Heart left ventricle (tissue), 13 donors: ENCODE measurements around the gene DCAKD.

Source experiments
- POLR2A ChIP-seq, 2 donors: fragments of 450-650 bp; IDR thresholded peaks; one replicate each; pipeline ENCODE4 v1.6.1; 2017; ENCODE audit warnings: antibody characterized with exemption in 2 of 2, mild to moderate bottlenecking in 2 of 2, moderate library complexity in 2 of 2
- TF ChIP-seq, protein P1 (sequence below), 12 donors: fragments of 200-600 bp; sonication (generic) in 4 of 12; IDR thresholded peaks; one replicate each; pipeline versions ENCODE4 v1.5.0 to v1.8.0; 2018 to 2022; ENCODE audit warnings: antibody characterized with exemption in 12 of 12, mild to moderate bottlenecking in 5 of 12
- donor health status: ischemic (EF 13 %, LVEDD 7.1; RV severe dilation, severe dysfunction).
- donor health status: DM: no; HTN: yes; CAD: no.
- donor health status: DM: no; HTN: no; CAD: no.
- donor health status: ischemic (EF 25% LVEDD 6.9; RV normal size, moderate dysfunction).
- donor health status: ischemic (EF 25% LVEDD 5.7; RV mildly dilated, moderate dysfunction).
- donor health status: ischemic (EF 35%, LVEDD 5.7; RV mildly dilated, moderate dysfunction).
- donor health status: nonischemic (EF 11% LVEDD 7.7; RV severe dilation, severe dysfunction).
- donor health status: DM: yes; HTN: yes; CAD: no.
- donor health status: PGD.
- donor health status: ischemic (EF 29% LVEDD 5.4; RV normal size, mild dysfunction).
- donor health status: nonischemic (EF 23%, LVEDD 6.1; RV moderate dilation, normal function).

DNA sequence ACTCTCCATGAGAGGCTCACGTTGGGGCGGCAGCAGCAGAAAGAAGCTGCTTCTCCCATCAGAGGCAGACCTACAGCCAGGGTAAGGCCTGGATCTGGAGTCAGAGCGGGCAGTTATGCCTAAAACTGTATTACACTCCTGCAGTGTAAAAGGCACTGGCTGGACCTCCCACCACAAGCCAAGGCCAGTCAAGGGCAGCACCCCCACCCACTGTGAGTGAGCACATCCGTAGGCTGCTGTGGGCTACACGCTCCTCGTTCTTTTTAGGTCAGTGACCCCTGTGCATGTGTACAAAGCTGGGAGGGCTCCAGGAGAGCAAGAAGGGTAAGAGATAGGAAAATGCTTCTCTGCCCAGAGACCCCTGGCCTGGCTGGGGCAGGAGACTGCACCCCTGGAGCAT lies 20.7 kb downstream of the DCAKD start:
- TF ChIP-seq POLR2A (IDR thresholded peaks at IDR 0.05) = no peak
- TF ChIP-seq, protein P1, sequence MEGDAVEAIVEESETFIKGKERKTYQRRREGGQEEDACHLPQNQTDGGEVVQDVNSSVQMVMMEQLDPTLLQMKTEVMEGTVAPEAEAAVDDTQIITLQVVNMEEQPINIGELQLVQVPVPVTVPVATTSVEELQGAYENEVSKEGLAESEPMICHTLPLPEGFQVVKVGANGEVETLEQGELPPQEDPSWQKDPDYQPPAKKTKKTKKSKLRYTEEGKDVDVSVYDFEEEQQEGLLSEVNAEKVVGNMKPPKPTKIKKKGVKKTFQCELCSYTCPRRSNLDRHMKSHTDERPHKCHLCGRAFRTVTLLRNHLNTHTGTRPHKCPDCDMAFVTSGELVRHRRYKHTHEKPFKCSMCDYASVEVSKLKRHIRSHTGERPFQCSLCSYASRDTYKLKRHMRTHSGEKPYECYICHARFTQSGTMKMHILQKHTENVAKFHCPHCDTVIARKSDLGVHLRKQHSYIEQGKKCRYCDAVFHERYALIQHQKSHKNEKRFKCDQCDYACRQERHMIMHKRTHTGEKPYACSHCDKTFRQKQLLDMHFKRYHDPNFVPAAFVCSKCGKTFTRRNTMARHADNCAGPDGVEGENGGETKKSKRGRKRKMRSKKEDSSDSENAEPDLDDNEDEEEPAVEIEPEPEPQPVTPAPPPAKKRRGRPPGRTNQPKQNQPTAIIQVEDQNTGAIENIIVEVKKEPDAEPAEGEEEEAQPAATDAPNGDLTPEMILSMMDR (IDR thresholded peaks at IDR 0.05) = no peak
